Activated T-helper 1 cell treated with anti-CD3 and anti-CD28 coated beads, Interleukin-12 subunit alpha, Interleukin-12 subunit beta, Interleukin-2, Interleukin-4 antibody, amounts not matched to agents 30 ng/mL and 10 ng/mL and 1 ng/mL, durations not matched to agents 14 hours and 24 hours and 36 hours (primary cell): Measurements from ENCODE around the gene AMIGO1. TPM values are rescaled to one million over a fixed set of nuclear protein-coding genes. Genes with fewer than 3 reads are reported as not detected.

Experiments used
- DNase-seq: peaks from one replicate; pipeline ENCODE4 v3.0.0; 2021; ENCODE audit warnings: low spot score
- H3K27ac Mint-ChIP-seq: one replicate; pipeline ENCODE4 v1.8.0; 2021; ENCODE audit warnings: mild to moderate bottlenecking, mixed read lengths
- H3K27me3 Mint-ChIP-seq: one replicate; pipeline ENCODE4 v1.8.0; 2022; ENCODE audit warnings: mild to moderate bottlenecking, moderate library complexity, mixed read lengths; ENCODE audit not compliant: insufficient read depth
- H3K36me3 Mint-ChIP-seq: one replicate; pipeline ENCODE4 v1.8.0; 2021; ENCODE audit warnings: low read depth, mixed read lengths
- H3K4me1 Mint-ChIP-seq: one replicate; pipeline ENCODE4 v1.8.0; 2021; ENCODE audit warnings: low read depth, mixed read lengths
- H3K4me3 Mint-ChIP-seq: one replicate; pipeline ENCODE4 v1.8.0; 2021; ENCODE audit warnings: mild to moderate bottlenecking, moderate library complexity, mixed read lengths
- H3K9me3 Mint-ChIP-seq: one replicate; pipeline ENCODE4 v1.8.0; 2021; ENCODE audit warnings: mixed read lengths
- intact Hi-C: fragments of 100-400 bp; cut with micrococcal nuclease; formaldehyde crosslinking; loops from one replicate; pipeline ENCODE4 v1.15.1; 2024
- total RNA-seq: library from RNA; stranded (reverse); gene quantifications from 2 replicates; pipeline ENCODE4 v1.2.3, GENCODE V29; 2022

Gene AMIGO1
- total RNA-seq, 1 donor from 2014 or later, result 1.2 TPM

GRCh38 chr1:109493805-109494539, 15.6 kb downstream of the AMIGO1 start, which contains the start of gene CYB561D1:
CYB561D1 (plus strand) TSS chr1:109494094; CDS start chr1:109494140, 46 bp downstream.
- intact Hi-C loops, result loop anchor here (1.0 kb wide), 6 partner anchors 8 to 68 kb away; partner anchors contain the start of genes AMIGO1, ATXN7L2 and PSMA5

DNA sequence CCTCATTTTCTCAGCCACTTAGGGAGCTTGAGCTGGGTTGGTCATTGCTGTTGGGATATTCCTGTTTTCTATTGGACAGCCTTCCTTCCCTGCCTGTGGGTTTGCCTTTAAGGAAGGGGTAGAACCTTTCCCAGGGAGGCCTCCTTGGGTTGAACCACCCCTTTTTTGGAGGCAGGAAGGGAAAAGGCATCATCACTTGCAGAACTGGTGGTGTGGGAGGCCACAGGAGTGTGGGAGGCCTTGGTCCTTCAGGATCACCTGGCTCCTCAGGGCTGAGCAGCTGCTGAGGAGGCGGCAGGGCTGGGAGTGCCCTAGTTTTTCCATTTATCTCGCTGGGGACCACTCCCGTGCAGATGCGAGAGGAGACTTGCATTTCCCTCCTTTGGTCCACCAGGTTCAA, 16.3 kb downstream of the AMIGO1 start:
- H3K4me3 Mint-ChIP-seq, result peak overlapping the region; percentile 96
- H3K4me1 Mint-ChIP-seq, result peaks cover 30% of the 10 kb centered on the region
- no peaks in the 10 kb centered on the region for H3K27me3 Mint-ChIP-seq
- peaks cover 34% of the 10 kb centered on the region for H3K36me3 Mint-ChIP-seq
- no peaks in the 10 kb centered on the region for H3K9me3 Mint-ChIP-seq
- no peak overlapping the region for H3K27ac Mint-ChIP-seq
- no peak for DNase-seq
- intact Hi-C loops, result no loop called here

More at GRCh38 chr1:109493805-109494539, 15.6 kb downstream of the AMIGO1 start, which contains the start of gene CYB561D1:
- peak; percentile 87 for DNase-seq
- H3K27me3 Mint-ChIP-seq, result no peaks in the 10 kb centered on the region
- no peaks in the 10 kb centered on the region for H3K9me3 Mint-ChIP-seq
- H3K4me3 Mint-ChIP-seq, result peak within 1 kb of the TSS; percentile 96
- H3K36me3 Mint-ChIP-seq, result peaks cover 36% of the 10 kb centered on the region
- H3K27ac Mint-ChIP-seq, result peak within 1 kb of the TSS; percentile 71
- peaks cover 34% of the 10 kb centered on the region for H3K4me1 Mint-ChIP-seq

GRCh38 chr1:109492779-109493178, 16.7 kb downstream of the AMIGO1 start:
- H3K27ac Mint-ChIP-seq, result no peak overlapping the region
- no peaks in the 10 kb centered on the region for H3K27me3 Mint-ChIP-seq
- H3K36me3 Mint-ChIP-seq, result peaks cover 30% of the 10 kb centered on the region
- intact Hi-C loops, result loop anchor here (1.0 kb wide), 1 partner anchor 39 kb away; no protein-coding TSS in a partner anchor
- H3K4me3 Mint-ChIP-seq, result no peak overlapping the region
- no peaks in the 10 kb centered on the region for H3K9me3 Mint-ChIP-seq
- DNase-seq, result no peak
- H3K4me1 Mint-ChIP-seq, result peaks cover 25% of the 10 kb centered on the region

GRCh38 chr1:109491372-109491771, 18.2 kb downstream of the AMIGO1 start:
- Mint-ChIP-seq H3K36me3 (peaks cover 22% of the 10 kb centered on the region), H3K4me1 (peaks cover 20% of the 10 kb centered on the region), H3K27ac (no peak overlapping the region), H3K4me3 (no peak overlapping the region), H3K27me3 (no peaks in the 10 kb centered on the region), H3K9me3 (no peaks in the 10 kb centered on the region)
- no peak for DNase-seq
- intact Hi-C loops, result no loop called here

DNA sequence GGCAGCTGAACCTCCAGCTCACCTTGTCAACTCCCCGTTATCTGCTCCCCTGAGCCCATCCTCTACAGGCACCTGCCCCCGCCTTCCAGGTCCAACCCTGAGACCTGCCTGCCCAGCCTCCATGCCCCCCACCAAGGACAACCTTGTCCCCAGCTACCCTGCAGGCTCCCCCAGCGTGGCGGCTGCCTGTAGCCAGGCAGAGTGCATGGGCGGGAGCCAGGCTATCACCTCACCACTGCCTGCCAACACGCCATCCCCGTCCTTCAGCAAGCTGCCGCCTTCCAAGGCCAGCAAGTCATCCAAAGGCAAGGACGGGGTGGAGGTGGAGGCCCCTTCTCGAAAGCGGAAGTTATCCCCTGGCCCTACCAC, 18.6 kb downstream of the AMIGO1 start:
- no peak overlapping the region for H3K27ac Mint-ChIP-seq
- H3K4me1 Mint-ChIP-seq, result peaks cover 17% of the 10 kb centered on the region
- no peaks in the 10 kb centered on the region for H3K27me3 Mint-ChIP-seq
- intact Hi-C loops, result loop anchor here (1.0 kb wide), 1 partner anchor 41 kb away; no protein-coding TSS in a partner anchor
- no peaks in the 10 kb centered on the region for H3K9me3 Mint-ChIP-seq
- H3K36me3 Mint-ChIP-seq, result peaks cover 18% of the 10 kb centered on the region
- no peak overlapping the region for H3K4me3 Mint-ChIP-seq
- DNase-seq, result no peak

- Mint-ChIP-seq H3K4me3 (no peak overlapping the region), H3K27me3 (no peaks in the 10 kb centered on the region)
- intact Hi-C loops, result loop anchor here (1.0 kb wide), 1 partner anchor 42 kb away; no protein-coding TSS in a partner anchor
Measured at GRCh38 chr1:109490029-109490933, 19.2 kb downstream of the AMIGO1 start.

DNA sequence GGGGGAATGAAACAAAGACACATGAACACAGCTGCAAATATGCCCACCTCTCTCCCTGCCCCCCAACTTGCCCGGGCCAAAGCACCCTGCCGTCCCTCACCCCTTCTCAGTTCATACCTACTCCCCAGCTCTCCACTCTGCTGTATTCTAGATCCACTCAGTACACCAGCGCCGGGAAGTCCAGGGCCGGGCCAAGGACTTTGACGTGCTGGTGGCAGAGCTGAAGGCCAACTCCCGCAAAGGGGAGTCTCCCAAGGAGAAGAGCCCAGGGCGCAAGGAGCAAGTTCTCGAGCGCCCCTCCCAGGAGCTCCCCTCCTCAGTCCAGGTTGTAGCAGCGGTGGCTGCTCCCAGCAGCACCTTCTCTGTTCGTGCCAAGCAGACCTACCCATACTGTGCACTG, 20.8 kb downstream of the AMIGO1 start:
- DNase-seq, result no peak
- intact Hi-C loops, result no loop called here
- H3K36me3 Mint-ChIP-seq, result peaks cover 11% of the 10 kb centered on the region
- H3K4me3 Mint-ChIP-seq, result no peak overlapping the region
- H3K9me3 Mint-ChIP-seq, result no peaks in the 10 kb centered on the region
- no peaks in the 10 kb centered on the region for H3K27me3 Mint-ChIP-seq
- no peak overlapping the region for H3K27ac Mint-ChIP-seq
- peaks cover 20% of the 10 kb centered on the region for H3K4me1 Mint-ChIP-seq

More at GRCh38 chr1:109490029-109490933, 19.2 kb downstream of the AMIGO1 start:
- Mint-ChIP-seq H3K27ac (no peak overlapping the region), H3K36me3 (peaks cover 14% of the 10 kb centered on the region), H3K4me1 (peaks cover 16% of the 10 kb centered on the region), H3K9me3 (no peaks in the 10 kb centered on the region)
- peak; percentile 51 for DNase-seq

GRCh38 chr1:109488201-109488600, 21.3 kb downstream of the AMIGO1 start:
- no peak overlapping the region for H3K27ac Mint-ChIP-seq
- H3K9me3 Mint-ChIP-seq, result no peaks in the 10 kb centered on the region
- intact Hi-C loops, result no loop called here
- no peaks in the 10 kb centered on the region for H3K27me3 Mint-ChIP-seq
- no peak for DNase-seq
- H3K4me1 Mint-ChIP-seq, result peaks cover 24% of the 10 kb centered on the region
- H3K36me3 Mint-ChIP-seq, result peaks cover 11% of the 10 kb centered on the region
- no peak overlapping the region for H3K4me3 Mint-ChIP-seq

DNA sequence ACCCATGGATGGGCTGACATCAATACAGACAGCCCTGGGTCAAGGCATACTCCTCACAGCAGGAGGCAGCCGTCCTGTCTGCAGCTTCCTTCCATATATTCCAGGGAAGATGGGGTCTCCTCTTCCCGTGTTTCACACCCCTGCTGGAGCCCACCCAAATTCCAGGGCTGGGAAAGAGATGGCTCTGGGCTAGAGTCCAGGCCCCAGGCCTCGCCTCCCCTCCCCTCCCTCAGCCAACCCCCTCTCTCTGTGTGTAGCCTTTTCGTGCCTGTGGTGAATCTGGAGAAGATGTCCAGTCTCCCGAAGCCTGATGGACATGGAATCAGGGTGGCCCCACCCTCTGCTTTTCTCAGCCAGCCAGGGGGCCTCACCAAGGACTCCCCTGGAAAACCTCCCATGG, 22.3 kb downstream of the AMIGO1 start:
- no peak overlapping the region for H3K27ac Mint-ChIP-seq
- intact Hi-C loops, result no loop called here
- H3K4me3 Mint-ChIP-seq, result no peak overlapping the region

DNA sequence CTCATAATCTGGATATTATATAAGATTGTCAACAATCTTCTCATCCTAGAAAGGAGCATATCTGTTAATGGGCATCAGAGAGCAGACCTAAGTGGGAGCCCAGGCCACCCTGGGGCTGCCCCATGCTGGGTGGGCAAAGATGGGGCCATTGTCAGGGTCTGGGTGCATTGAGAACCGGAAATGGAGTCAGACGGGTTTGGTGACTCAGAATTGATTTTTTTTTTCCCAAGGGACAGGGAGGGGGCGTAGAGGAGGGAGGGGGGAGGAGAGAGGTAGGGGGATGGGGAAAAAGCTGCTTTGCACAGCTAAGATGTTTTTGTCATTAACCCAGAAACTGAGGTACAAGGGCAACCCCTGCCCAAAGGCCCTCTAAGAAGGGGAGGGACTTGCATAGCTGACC, 24.5 kb downstream of the AMIGO1 start:
- Mint-ChIP-seq H3K27ac (peak overlapping the region; percentile 96), H3K36me3 (no peaks in the 10 kb centered on the region), H3K4me3 (peak overlapping the region; percentile 95), H3K9me3 (no peaks in the 10 kb centered on the region), H3K27me3 (peaks cover 10% of the 10 kb centered on the region), H3K4me1 (peaks cover 34% of the 10 kb centered on the region)
- intact Hi-C loops, result no loop called here
- DNase-seq, result no peak

More for the DNA sequence above, 22.3 kb downstream of the AMIGO1 start:
- H3K27me3 Mint-ChIP-seq, result no peaks in the 10 kb centered on the region
- no peaks in the 10 kb centered on the region for H3K9me3 Mint-ChIP-seq
- H3K4me1 Mint-ChIP-seq, result peaks cover 32% of the 10 kb centered on the region
- no peak for DNase-seq
- H3K36me3 Mint-ChIP-seq, result peaks cover 7% of the 10 kb centered on the region

DNA sequence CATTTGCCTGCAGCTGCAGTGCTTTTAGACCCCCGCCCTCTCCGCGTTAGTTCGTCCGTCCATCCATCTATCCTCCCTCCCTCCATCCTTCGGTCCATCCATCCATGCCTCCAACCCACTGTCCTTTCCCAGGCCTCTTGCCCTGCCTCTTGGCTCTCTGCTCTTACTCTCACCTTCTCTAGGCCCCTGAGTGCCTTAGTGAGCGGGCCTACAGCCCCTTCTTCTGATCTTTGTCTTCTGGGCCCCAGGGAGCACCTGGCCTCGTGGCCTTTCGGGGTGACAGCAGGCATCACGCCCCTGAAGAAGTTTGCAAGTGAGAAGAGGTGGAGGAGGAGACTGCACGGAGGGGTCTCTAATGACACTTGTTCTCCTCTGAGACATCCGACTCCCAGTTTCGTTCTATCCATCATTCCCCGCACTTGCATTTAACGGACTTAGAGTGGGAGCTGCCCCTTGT, 25.0 kb downstream of the AMIGO1 start:
- Mint-ChIP-seq H3K9me3 (no peaks in the 10 kb centered on the region), H3K27me3 (peaks cover 12% of the 10 kb centered on the region), H3K4me1 (peaks cover 34% of the 10 kb centered on the region), H3K4me3 (peak overlapping the region; percentile 95), H3K36me3 (no peaks in the 10 kb centered on the region), H3K27ac (peak overlapping the region; percentile 96)
- intact Hi-C loops, result loop anchor here (1.0 to 5.0 kb wide), 3 partner anchors 138 to 272 kb away; partner anchors contain the start of genes CELSR2 and SARS1
- no peak for DNase-seq

DNA sequence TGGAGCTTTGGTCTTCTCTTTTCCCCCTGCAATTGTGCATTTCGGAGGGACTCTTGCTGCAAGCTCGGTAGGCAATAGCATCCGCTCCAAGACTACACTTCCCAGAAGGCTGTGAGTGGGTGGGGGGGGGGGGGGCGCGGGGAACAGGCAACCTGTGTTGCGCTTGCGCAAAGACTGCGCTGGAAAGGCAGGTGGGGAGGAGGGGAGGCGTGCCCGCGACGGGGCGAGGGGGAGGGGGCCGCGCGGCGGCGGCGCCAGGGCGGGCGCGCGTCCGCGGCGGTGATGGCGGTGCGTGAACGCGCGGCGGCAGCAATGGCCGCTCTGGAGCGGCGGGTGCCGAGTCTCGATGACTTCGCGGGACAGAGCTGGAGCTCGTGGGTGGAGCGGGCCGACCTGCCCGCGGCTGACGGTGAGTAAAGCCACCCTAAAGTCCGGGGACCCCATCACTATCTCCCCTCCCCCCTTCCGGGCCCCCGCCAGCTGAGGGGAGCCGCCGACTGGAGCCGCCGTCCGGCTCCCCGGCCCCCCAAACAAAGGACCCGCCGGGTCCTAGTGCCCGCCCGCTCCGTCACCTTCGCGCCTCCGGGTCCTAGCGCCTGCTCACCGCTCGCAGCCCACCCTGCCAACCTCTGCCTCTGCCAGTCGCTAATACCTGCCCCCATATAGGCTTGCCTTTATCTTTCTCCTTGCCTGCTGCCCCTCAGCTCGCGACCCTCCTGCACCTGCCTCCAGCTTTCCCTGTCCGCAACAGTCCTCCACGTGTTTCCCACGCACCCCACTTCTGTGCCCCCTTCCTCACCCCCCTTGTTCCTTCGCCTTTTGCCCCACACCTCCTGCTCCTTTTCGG, 25.6 kb downstream of the AMIGO1 start, which contains the start of gene ATXN7L2:
Gene ATXN7L2 (plus strand): TSS at position 234 of the 847 bp plus-strand sequence. CDS start 49 bp downstream, at position 283.
- Mint-ChIP-seq H3K27ac (peak within 1 kb of the TSS; percentile 96), H3K4me1 (peaks cover 35% of the 10 kb centered on the region), H3K9me3 (no peaks in the 10 kb centered on the region), H3K4me3 (peak within 1 kb of the TSS; percentile 95), H3K27me3 (peaks cover 13% of the 10 kb centered on the region), H3K36me3 (no peaks in the 10 kb centered on the region)
- DNase-seq, result peak; percentile 87
- intact Hi-C loops, result loop anchor here (1.0 to 5.0 kb wide), 9 partner anchors 10 to 550 kb away; partner anchors contain the start of genes CELSR2, CYB561D1, GSTM3 and PSMA5
